ENCODE measurements around the gene SAPCD1.

The SAPCD1 gene

DNA sequence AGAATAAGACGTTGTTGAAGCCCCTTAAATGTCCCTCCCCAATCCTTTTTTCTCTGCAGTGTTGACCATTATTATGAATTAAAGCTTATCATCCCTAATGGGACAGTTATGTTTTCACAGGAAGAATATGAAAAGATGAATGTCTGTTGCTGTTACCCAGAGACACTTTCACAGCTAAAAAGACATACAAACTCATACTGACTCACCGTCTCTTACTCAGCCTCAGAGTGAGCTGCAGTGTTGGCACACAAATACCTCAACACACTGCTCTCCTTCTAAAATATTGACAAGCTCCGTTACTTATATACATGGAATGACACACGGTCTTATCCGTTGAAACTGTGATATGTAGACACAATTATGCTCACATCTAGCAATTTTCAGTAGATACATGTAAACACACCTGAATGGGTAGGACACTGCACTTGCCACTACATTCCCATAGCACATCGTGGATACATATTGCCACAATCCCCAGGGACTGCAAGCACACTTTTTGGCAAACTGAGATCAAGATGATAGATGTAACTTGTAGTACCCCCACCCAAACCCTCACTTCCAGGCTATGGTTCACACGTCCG, 9.6 kb upstream of the SAPCD1 start:
- no peak overlapping the region for H3K27ac Mint-ChIP-seq
- no peaks in the 10 kb centered on the region for H3K9me3 Mint-ChIP-seq
- no peak for DNase-seq (ENCODE audit: low spot score)
- peaks cover 14% of the 10 kb centered on the region for H3K36me3 Mint-ChIP-seq (ENCODE audit: low read depth)
- H3K4me1 Mint-ChIP-seq (ENCODE audit: low read depth), result peaks cover 2% of the 10 kb centered on the region
- H3K27me3 Mint-ChIP-seq (ENCODE audit: low read depth), result no peaks in the 10 kb centered on the region
- no peak overlapping the region for H3K4me3 Mint-ChIP-seq

GRCh38 chr6:31758281-31758680, 4.2 kb upstream of the SAPCD1 start:
- DNase-seq (ENCODE audit: low spot score), result no peak
- no peaks in the 10 kb centered on the region for H3K9me3 Mint-ChIP-seq
- H3K4me1 Mint-ChIP-seq (ENCODE audit: low read depth), result peaks cover 4% of the 10 kb centered on the region
- peak overlapping the region; percentile 32 for H3K27ac Mint-ChIP-seq
- H3K36me3 Mint-ChIP-seq (ENCODE audit: low read depth), result peaks cover 34% of the 10 kb centered on the region
- no peak overlapping the region for H3K4me3 Mint-ChIP-seq
- no peaks in the 10 kb centered on the region for H3K27me3 Mint-ChIP-seq (ENCODE audit: low read depth)

DNA sequence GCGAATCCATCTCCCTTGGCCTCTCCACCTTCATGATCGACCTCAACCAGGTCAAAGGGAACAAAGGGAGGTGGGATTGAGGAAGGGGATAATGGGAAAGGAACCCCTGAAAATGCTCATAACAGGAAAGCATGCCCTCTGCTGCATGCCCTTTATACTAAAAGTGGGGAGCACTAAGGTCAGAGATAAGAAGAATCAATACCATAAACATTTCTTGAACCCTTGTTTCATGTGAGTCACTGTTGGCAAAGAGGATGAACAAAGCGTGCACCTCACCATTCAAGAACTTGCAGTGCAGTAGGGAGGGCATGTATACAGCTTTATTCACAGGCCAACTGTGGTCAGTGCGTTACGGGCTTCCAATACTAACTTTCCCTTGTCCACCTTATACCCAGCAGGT, 1.7 kb upstream of the SAPCD1 start:
- Mint-ChIP-seq H3K4me1 (ENCODE audit: low read depth) (peaks cover 6% of the 10 kb centered on the region), H3K27me3 (ENCODE audit: low read depth) (no peaks in the 10 kb centered on the region), H3K4me3 (no peak overlapping the region), H3K27ac (no peak overlapping the region), H3K36me3 (ENCODE audit: low read depth) (peaks cover 39% of the 10 kb centered on the region), H3K9me3 (no peaks in the 10 kb centered on the region)
- no peak for DNase-seq (ENCODE audit: low spot score)

- peaks cover 6% of the 10 kb centered on the region for H3K4me1 Mint-ChIP-seq (ENCODE audit: low read depth)
- no peaks in the 10 kb centered on the region for H3K9me3 Mint-ChIP-seq
- H3K36me3 Mint-ChIP-seq (ENCODE audit: low read depth), result peaks cover 39% of the 10 kb centered on the region
- no peak for DNase-seq (ENCODE audit: low spot score)
- H3K4me3 Mint-ChIP-seq, result no peak overlapping the region
- H3K27me3 Mint-ChIP-seq (ENCODE audit: low read depth), result no peaks in the 10 kb centered on the region
- H3K27ac Mint-ChIP-seq, result no peak overlapping the region
These were observed 1.1 kb upstream of the SAPCD1 start for GRCh38 chr6:31761343-31761742.

DNA sequence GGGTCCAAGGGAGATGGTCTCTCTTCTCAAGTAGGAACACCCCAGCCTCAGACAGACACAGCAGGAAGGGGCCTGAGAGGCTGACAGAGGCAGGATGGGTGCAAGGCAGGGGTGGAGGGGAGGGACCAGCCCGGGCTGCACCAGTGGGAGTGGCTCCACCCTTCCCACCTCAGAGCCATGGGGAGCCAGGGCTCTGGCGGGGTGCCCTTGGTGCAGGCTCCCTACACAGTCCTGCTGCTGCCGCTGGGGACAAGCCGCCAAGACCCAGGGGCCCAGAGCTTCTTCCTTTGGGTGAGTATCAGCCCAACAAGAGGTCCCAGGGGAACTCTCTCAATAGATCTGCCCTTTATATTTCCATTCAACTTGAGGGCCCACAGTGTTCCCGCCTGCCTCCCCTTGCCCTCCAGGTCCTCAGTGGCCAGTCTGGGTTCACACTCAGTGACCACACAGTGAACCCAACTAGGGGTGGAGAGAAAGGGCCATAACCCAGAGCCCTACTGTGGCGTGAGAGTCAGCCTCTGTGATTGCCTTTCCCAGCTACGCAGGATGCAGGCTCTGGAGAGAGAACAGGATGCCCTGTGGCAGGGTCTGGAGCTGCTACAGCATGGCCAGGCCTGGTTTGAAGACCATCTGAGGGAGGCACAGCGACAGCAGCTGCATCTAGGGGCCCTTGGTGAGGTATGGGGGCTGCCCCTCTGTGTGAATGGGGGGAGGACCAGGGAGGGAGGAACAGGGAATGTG, 592 bp downstream of the SAPCD1 start:
- Mint-ChIP-seq H3K27me3 (ENCODE audit: low read depth) (no peaks in the 10 kb centered on the region), H3K27ac (peak overlapping the region; percentile 66)

DNA sequence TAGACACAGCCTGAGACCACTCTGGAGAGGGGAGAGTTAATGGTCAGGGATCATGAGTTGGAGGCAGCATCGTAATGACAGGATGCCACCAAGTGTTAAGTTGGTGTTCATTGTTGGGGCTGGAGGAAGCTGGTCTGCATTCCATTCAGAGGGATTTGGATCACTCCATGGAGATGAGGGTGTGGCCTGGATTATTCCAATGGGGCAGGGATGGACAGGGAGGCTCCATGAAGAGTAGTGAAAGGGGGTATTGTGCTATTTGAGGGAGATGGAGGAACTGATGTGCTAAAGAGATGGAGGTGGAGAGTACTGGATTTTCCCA, 1.1 kb downstream of the SAPCD1 start:
- H3K36me3 Mint-ChIP-seq (ENCODE audit: low read depth), result peaks cover 36% of the 10 kb centered on the region
- DNase-seq (ENCODE audit: low spot score), result no peak
- peak overlapping the region; percentile 66 for H3K27ac Mint-ChIP-seq
- no peaks in the 10 kb centered on the region for H3K9me3 Mint-ChIP-seq
- H3K4me3 Mint-ChIP-seq, result no peak overlapping the region
- peaks cover 4% of the 10 kb centered on the region for H3K4me1 Mint-ChIP-seq (ENCODE audit: low read depth)
- H3K27me3 Mint-ChIP-seq (ENCODE audit: low read depth), result no peaks in the 10 kb centered on the region

More for the DNA sequence above, 592 bp downstream of the SAPCD1 start:
- Mint-ChIP-seq H3K4me3 (no peak overlapping the region), H3K36me3 (ENCODE audit: low read depth) (peaks cover 37% of the 10 kb centered on the region), H3K4me1 (ENCODE audit: low read depth) (peaks cover 6% of the 10 kb centered on the region), H3K9me3 (no peaks in the 10 kb centered on the region)
- DNase-seq (ENCODE audit: low spot score), result no peak

GRCh38 chr6:31764198-31764597, 1.7 kb downstream of the SAPCD1 start:
- Mint-ChIP-seq H3K4me3 (no peak overlapping the region), H3K36me3 (ENCODE audit: low read depth) (peaks cover 30% of the 10 kb centered on the region), H3K4me1 (ENCODE audit: low read depth) (peaks cover 4% of the 10 kb centered on the region), H3K27me3 (ENCODE audit: low read depth) (no peaks in the 10 kb centered on the region), H3K27ac (peak overlapping the region; percentile 26), H3K9me3 (no peaks in the 10 kb centered on the region)
- no peak for DNase-seq (ENCODE audit: low spot score)

DNA sequence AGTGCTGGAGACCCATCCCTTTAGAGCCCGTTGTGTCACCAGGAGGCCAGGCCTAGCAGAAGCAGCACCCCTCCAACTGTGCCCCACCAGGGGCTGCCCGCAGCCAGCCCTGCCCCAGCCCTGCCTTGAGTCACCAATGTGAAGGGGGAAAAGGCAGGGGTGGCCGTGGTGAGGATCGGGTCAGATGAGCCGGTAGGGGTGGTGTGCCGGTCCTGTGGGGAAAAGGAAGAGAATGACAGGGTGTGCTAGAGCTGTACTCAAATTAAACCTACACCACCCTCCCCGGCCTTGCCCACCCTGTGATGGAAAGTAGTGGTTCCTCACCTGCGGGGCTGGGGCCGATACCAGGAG, 3.1 kb downstream of the SAPCD1 start:
- Mint-ChIP-seq H3K4me3 (no peak overlapping the region), H3K9me3 (no peaks in the 10 kb centered on the region), H3K27ac (no peak overlapping the region), H3K4me1 (ENCODE audit: low read depth) (peaks cover 10% of the 10 kb centered on the region), H3K36me3 (ENCODE audit: low read depth) (peaks cover 29% of the 10 kb centered on the region), H3K27me3 (ENCODE audit: low read depth) (no peaks in the 10 kb centered on the region)
- DNase-seq (ENCODE audit: low spot score), result no peak

DNA sequence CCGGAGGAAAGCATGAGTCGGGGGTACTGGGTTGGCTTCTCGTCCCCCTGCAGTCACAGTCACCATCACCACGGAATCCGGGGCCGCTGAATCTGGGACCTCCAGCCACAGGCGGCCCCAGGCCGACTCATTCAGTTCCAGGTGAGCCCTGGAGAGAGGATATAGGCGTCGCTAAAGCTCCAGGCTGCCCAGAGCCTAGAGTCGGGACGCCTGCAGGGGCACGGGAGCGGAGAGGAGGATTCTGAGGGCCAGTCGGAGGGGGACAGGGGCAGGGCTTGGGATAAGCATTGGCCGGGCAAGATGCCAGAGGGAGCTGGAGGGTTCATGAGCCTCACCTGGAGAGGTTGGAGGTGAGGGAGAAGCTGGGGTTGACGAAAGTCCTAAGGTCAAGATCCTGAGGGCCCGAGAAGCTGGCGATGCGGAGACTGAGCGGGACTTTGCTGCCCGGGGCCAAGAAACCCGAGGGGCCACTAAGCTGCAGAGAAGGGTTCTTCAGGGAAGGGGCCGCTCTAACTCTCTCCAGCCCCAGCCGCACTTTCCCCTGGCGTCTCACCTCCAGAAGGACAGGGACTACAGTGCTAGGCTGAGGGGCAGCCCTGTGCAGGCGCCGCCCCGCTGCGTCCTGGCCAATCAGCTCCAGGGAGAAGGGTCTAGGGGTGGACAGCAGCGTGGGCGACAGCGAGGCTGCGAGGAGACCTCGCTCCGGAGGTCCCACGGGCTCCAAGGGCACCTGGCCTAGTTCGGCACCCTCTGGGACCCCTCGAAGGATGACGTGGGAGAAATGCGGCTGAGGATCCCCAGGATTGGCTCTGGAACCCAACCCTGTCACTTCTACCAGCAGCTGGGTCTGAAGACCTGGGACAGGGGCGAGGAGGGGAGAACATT, 3.7 kb downstream of the SAPCD1 start:
- peaks cover 23% of the 10 kb centered on the region for H3K36me3 Mint-ChIP-seq (ENCODE audit: low read depth)
- no peak overlapping the region for H3K27ac Mint-ChIP-seq
- DNase-seq (ENCODE audit: low spot score), result no peak
- H3K4me1 Mint-ChIP-seq (ENCODE audit: low read depth), result peaks cover 14% of the 10 kb centered on the region
- H3K4me3 Mint-ChIP-seq, result no peak overlapping the region
- no peaks in the 10 kb centered on the region for H3K9me3 Mint-ChIP-seq
- H3K27me3 Mint-ChIP-seq (ENCODE audit: low read depth), result no peaks in the 10 kb centered on the region

DNA sequence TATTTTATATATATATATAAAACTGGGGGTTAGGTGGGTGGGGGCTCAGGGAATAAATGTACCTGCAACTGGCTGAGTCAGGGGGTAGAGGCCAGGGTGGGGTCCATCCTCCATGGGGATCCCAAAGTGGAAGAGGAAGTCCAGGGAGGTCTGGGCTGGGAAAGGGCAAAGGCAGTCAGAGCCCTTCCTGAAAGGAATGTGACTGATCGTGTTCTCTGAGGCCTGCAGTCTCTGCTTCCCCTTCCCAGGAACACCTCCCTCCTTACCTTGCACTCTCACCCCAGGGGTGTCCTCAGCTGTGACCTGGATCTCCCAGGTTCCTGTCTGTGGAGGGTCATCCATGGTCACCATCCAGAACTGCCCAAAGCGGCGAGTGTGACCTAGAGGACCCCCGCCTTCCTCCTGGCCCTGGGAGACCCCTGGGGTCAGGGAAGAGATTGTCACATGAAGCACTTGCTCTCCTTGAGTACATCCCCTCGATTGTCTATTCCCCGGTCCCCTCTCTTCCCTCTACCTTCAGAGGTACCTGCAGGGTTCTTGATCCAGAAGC, 4.7 kb downstream of the SAPCD1 start:
- H3K27ac Mint-ChIP-seq, result no peak overlapping the region
- H3K27me3 Mint-ChIP-seq (ENCODE audit: low read depth), result no peaks in the 10 kb centered on the region
- H3K4me3 Mint-ChIP-seq, result no peak overlapping the region
- no peak for DNase-seq (ENCODE audit: low spot score)
- H3K9me3 Mint-ChIP-seq, result no peaks in the 10 kb centered on the region
- peaks cover 18% of the 10 kb centered on the region for H3K36me3 Mint-ChIP-seq (ENCODE audit: low read depth)
- H3K4me1 Mint-ChIP-seq (ENCODE audit: low read depth), result peaks cover 19% of the 10 kb centered on the region

GRCh38 chr6:31768363-31769257, 6.2 kb downstream of the SAPCD1 start:
- H3K4me1 Mint-ChIP-seq (ENCODE audit: low read depth), result peaks cover 26% of the 10 kb centered on the region
- H3K9me3 Mint-ChIP-seq, result no peaks in the 10 kb centered on the region
- no peaks in the 10 kb centered on the region for H3K27me3 Mint-ChIP-seq (ENCODE audit: low read depth)
- no peak for DNase-seq (ENCODE audit: low spot score)
- H3K4me3 Mint-ChIP-seq, result no peak overlapping the region
- H3K36me3 Mint-ChIP-seq (ENCODE audit: low read depth), result peaks cover 8% of the 10 kb centered on the region
- H3K27ac Mint-ChIP-seq, result no peak overlapping the region

DNA sequence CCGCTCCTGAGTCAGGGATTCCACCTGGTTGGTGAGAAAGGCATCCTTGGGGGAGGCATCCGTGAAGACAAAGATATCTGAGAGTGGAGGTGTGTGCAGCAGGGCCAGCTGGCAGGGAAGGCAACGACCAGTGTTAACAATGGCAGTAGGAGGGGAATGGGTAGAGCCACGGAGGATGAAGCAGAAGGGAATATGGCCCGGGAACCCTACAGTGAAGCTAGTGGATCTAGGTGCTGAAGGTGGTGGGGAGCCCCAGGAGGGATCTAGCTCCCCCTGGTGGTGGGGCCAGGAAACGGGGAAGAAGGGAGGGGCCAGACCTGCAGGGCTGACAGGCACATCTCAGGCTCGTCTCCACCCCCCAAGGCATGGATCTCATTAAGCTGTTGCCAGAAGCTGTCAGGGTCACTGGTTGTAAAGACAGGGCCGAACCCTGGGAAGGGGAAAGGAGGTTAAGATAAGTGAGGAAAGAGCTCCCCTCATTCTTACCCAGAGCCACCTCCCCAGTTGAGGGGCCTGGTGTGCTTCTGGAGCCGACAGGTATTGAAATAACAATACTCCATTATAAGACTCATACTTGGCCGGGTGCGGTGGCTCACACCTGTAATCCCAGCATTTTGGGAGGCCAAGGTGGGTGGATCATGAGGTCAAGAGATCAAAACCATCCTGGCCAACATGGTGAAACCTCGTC, 7.4 kb downstream of the SAPCD1 start:
- Mint-ChIP-seq H3K4me1 (ENCODE audit: low read depth) (peaks cover 23% of the 10 kb centered on the region), H3K36me3 (ENCODE audit: low read depth) (peaks cover 6% of the 10 kb centered on the region), H3K27ac (peak overlapping the region; percentile 66), H3K27me3 (ENCODE audit: low read depth) (no peaks in the 10 kb centered on the region), H3K9me3 (no peaks in the 10 kb centered on the region), H3K4me3 (peak overlapping the region; percentile 22)
- peak; percentile 73 for DNase-seq (ENCODE audit: low spot score)

DNA sequence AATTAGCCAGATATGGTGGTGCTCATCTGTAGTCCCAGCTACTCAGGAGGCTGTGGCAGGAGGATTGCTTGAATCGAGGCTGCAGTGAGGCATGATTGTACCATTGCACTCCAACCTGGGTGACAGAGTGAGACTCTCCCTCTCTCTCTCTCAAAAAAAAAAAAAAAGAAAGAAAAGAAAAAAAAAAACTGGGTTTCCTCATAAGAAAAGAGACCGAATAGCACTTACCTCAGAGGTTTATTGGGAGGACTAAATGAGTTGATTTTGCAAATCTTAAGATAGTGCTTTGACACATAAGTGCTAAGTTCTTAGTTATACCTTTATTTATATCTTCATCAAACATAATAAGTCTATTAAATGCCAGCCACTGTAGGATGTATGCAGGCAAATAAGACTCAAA, 8.4 kb downstream of the SAPCD1 start:
- H3K27ac Mint-ChIP-seq, result no peak overlapping the region
- H3K4me1 Mint-ChIP-seq (ENCODE audit: low read depth), result peaks cover 29% of the 10 kb centered on the region
- no peaks in the 10 kb centered on the region for H3K27me3 Mint-ChIP-seq (ENCODE audit: low read depth)
- peaks cover 8% of the 10 kb centered on the region for H3K36me3 Mint-ChIP-seq (ENCODE audit: low read depth)
- no peaks in the 10 kb centered on the region for H3K9me3 Mint-ChIP-seq
- no peak overlapping the region for H3K4me3 Mint-ChIP-seq
- DNase-seq (ENCODE audit: low spot score), result no peak
